Ovary (tissue), 3 donors: ENCODE results near the gene CGB7.
"Not testable (repeated sequence)": the region's sequence is repeated elsewhere in the genome, so short reads cannot be mapped to it uniquely, and the experiment has no call there.

Source experiments
- CTCF ChIP-seq, 3 donors: fragments of 450-650 bp in 2 of 3; fragments of 200-600 bp in 1 of 3; IDR thresholded peaks; one replicate each; pipeline versions ENCODE4 v1.5.1 to v1.8.0; 2016 to 2022; ENCODE audit warnings: antibody characterized with exemption in 3 of 3, mild to moderate bottlenecking in 1 of 3
- EP300 ChIP-seq: sonication (generic); formaldehyde crosslinking; IDR thresholded peaks from one replicate; pipeline ENCODE4 v1.6.1; 2017; ENCODE audit warnings: antibody characterized with exemption
- POLR2A ChIP-seq: fragments of 450-650 bp; IDR thresholded peaks from one replicate; pipeline ENCODE4 v1.6.1; 2017; ENCODE audit warnings: antibody characterized with exemption, mild to moderate bottlenecking, moderate library complexity
- donor health status: DM: no; HTN: no; CAD: no.

- TF ChIP-seq CTCF (IDR thresholded peaks at IDR 0.05); POLR2A; EP300: not testable (repeated sequence)
Measured at GRCh38 chr19:49036815-49037214, 20.7 kb downstream of the CGB7 start, which contains the start of gene CGB1.
